Left renal cortex interstitium (tissue), 4 donors: ENCODE data around the gene GAST. TPM values are rescaled to one million over a fixed set of nuclear protein-coding genes. Genes with fewer than 3 reads are reported as not detected.
"Not testable (repeated sequence)": the region's sequence is repeated elsewhere in the genome, so short reads cannot be mapped to it uniquely, and the experiment has no call there.

ENCODE experiments used
- DNase-seq, 4 donors: peaks; one replicate each; pipeline ENCODE4 v3.0.0-alpha.2; 2013; ENCODE audit warnings: low read depth in 4 of 4, low spot score in 2 of 4, missing footprints in 1 of 4
- polyA plus RNA-seq, 4 donors: library from polyadenylated mRNA; unstranded; fragments of 120-200 nt; gene quantifications; one replicate each; pipeline ENCODE4 v1.2.1, GENCODE V29; 2013; ENCODE audit not compliant: insufficient read length in 4 of 4

GAST gene
- polyA plus RNA-seq, 4 donors = not detected

- no peak for DNase-seq
Measured at GRCh38 chr17:41682631-41683030, 29.5 kb upstream of the GAST start.

DNA sequence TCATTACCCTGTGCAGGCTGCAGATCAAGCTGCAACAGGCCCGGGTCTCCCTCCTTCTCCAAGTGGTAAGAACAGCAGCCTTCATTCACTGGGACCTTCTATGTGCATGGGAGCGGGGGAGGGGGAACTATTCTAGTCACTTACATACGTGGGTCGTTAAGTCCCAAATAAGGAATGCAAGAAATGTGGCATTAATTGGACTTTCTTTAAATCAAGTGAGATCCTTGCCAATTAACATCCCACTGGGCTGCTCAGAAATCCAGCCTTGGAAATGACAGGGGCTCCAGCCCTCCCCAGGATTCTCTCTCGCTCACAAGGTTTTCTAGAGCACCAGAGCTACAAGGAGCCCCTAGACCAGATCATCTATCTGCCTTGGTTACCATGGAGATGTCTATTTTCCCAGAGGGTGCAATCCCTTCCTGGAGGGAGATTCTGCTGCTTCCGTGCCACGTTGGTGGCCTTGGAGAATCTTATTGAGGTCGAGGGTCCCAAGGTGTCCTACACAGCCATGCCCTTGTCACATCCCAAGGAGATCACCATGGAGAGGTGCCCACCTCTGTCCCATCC, 28.6 kb upstream of the GAST start:
- DNase-seq = no peak

DNA sequence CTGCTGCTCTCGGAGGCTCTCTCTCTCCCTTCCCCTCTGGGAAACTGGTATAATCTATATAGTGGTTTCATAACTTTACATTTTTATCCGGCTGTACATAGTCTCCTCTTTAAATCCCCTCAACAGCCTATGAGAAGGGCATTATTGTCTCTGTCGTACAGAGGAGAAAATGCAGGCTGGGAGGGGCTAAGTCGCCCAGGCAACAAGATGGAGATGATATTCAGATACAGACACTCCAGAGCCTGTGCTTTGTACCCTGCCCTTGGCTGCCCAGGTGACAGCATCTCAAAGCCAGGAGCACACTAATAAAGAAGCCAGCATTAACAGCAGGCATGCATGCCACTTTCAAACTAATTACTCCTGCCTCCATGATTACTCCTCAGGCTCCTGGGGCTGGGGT, 28.1 kb upstream of the GAST start:
- no peak for DNase-seq

DNA sequence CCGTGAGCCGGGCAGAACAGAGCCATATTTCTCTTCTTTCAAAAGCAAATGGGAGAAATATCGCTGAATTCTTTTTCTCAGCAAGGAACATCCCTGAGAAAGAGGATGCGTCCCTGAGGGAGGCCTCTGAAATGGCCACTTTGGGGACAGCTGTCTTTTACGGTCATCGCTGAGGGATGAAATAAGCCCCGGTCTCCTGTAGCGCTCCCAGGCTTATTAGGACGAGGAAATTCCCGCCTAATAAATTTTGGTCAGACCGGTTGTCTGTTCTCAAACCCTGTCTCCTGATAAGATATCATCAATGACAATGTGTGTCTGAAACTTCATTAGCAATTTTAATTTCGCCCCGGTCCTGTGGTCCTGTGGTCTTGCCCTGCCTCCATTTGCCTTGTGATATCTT, 26.4 kb upstream of the GAST start:
- DNase-seq = not testable (repeated sequence)

DNA sequence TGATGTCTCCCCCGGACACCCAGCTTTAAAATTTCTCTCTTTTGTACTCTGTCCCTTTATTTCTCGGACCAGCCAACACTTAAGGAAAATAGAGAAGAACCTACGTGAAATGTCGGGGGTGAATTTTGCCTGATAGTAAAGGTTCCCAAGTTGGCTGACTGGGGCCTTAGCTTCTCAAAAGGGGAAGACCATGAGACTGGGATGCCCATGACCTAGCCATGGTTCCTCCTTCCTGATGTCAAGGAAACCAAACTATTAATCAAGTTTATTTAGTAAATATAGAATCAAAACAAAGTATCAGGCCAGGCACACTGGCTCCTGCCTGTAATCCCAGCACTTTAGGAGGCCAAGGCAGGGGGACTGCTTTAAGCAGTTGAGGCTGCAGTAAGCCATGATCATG, 25.9 kb upstream of the GAST start:
- no peak for DNase-seq

DNA sequence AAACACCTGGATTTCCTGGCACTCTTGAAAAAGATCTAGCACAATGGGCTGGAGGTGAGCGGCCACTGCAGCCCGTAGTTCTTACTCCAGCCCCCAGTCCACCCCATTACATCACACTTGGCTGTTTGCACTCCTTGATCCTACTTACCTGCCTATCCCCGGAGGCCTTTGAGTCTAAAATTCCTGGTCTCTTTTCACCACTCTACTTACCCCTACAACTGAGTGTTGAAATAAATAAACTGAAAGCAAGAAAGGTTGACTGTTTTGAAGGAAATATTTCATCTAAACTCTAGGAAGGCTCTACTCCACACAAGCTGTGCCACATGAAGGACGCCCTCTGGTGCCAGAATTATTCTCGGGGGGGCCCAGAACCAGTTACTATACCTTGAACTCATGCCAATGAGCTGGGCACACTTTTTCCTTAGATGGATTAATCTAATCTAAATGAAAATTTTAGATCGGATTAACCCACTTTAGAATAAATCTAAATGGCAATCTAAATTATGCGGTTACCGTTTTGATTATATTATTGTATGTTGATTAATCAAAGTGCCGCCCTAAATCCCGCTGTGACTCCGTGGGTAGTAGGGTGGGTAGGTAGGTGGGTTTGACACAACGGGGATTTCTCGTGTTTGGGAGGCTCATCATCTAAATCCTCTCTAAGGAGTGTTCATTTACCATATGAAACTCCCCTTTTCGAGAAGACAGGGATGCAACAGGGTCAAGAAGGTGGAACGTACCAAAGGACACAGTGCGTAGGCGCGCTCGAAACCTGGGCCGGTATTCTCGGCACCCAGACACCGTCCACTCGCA, 24.1 kb upstream of the GAST start:
- DNase-seq = no peak

GRCh38 chr17:41688641-41689496, 23.3 kb upstream of the GAST start, which contains the start of gene EIF1:
TSS of gene EIF1 (plus strand) at chr17:41688885. CDS start at chr17:41689039, 154 bp downstream.
- DNase-seq = peak; percentile 97 to 99 (median 98)

DNA sequence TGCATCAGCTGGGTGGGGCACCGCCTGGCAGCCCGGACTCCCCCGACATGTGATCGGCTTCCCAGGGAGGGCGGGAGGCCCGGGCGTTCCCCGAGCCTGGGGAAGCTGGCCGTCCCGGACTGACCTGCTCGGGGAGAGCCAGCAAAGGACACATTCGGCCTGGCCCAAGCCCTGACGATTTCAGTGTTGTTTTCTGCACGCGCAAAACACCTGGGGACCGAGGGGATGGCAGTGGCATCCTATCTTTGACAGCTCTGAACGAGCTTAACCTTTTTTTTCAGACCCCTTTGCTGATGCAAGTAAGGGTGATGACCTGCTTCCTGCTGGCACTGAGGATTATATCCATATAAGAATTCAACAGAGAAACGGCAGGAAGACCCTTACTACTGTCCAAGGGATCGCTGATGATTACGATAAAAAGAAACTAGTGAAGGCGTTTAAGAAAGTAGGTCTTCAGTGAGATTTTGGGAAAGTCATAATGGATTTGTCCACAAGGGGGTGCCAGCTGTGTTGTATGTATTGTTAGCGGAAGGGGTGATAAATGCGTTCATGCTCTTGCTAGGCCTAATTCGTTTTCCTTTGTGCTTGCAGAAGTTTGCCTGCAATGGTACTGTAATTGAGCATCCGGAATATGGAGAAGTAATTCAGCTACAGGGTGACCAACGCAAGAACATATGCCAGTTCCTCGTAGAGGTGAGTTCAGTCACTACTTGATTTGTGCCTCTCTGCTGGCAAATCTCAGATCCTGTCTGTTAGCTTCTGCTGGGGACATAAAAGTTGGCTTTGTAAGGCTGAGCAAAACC, 22.4 kb upstream of the GAST start:
- DNase-seq = peak in 1 of 4 donors; percentile 19

DNA sequence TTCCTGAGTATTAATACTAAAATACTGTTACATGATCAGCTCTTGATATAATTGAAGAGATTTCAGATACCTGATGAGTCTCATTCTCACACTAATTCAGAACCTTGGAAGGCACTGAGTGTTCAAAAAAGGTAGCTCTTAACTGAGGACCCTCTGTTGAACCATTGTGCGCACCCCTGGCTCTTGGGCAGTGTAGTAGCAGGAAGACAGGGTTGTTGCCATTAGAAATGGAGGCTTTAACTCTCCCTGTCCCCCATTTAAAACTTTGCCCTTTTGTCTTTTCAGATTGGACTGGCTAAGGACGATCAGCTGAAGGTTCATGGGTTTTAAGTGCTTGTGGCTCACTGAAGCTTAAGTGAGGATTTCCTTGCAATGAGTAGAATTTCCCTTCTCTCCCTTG, 21.6 kb upstream of the GAST start:
- DNase-seq = no peak

- no peak for DNase-seq
Measured at GRCh38 chr17:41691031-41691777, 20.9 kb upstream of the GAST start.

DNA sequence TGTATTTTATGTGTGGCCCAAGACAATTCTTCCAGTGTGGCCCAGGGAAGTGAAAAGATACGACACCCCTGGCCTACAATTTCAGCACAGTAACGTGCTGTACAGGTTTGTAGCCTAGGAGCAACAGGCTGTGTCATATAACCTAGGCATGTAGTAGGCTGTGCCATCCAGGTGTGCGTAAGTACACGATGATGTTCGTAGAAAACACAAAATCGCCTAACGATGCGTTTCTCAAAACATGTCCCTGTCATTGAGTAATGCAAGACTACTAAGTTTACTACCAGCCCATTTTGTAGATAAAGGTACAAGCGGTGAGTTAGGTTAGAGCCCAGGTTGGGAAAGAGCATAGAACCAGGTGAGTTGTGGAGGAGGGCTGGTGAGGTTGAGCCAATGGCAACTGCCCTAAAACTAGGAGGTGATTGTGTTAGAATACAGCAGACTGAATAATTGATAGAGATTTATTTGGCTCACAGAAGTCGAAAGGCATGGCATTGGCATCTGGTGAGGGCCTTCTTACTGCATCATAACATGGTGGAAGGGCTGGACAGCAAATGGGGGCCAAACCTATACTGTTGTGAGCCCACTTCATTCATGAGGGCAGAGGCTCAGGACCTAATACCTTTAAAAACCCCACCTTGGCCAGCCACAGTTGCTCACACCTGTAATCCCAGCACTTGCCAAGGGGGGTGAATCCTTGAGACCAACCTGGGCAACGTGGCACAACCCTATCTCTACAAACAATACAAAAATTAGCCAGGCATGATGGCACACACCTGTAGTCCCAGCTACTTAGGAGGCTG, 19.2 kb upstream of the GAST start:
- DNase-seq = no peak

- no peak for DNase-seq
Measured at GRCh38 chr17:41695134-41695661, 16.9 kb upstream of the GAST start.

GRCh38 chr17:41695954-41696757, 16.0 kb upstream of the GAST start:
- DNase-seq = peak in 2 of 4 donors; percentile 21 to 71

- no peak for DNase-seq
Measured at GRCh38 chr17:41697122-41697962, 14.8 kb upstream of the GAST start.

DNA sequence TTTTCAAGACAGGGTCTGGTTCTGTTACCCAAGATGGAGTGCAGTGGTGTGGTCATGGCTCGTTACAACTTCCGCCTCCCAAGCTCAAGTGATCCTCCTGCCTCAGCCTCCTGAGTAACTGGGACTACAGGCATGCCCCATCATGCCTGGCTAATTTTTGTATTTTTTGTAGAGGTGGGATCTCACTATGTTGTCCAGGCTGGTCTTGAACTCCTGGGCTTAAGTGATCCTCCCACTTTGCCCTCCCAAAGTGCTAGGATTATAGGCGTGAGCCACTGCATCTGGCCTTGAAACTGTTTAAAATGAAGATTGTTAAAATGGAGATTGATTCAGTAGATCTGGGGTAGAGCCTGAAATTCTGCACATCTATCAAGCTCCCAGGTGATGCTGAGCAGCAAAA, 11.3 kb upstream of the GAST start:
- DNase-seq = not testable (repeated sequence)

DNA sequence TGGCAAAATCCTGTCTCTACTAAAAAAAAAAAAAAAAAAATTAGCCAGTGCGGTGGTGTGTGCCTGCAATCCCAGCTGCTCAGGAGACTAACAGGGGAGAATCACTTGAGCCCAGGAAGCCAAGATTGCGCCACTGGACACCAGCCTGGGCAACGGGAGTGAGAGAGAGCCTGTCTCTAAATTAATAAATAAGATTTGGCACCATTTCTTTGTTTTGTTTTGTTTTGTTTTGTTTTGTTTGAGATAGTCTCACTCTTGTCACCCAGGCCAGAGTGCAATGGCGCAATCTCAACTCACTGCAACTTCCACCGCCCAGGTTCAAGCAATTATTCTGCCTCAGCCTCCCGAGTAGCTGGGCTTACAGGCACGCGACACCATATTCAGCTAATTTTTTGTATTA, 9.4 kb upstream of the GAST start:
- no peak for DNase-seq
